GM19023 (cell line): ENCODE measurements around the gene PIH1D1.

Experiments used
- ATAC-seq: cut with Tn5 transposase; IDR thresholded peaks from one replicate; pipeline ENCODE4 v1.9.1; 2021; ENCODE audit warnings: mild to moderate bottlenecking, moderate library complexity; ENCODE audit not compliant: unreplicated experiment

The PIH1D1 gene

DNA sequence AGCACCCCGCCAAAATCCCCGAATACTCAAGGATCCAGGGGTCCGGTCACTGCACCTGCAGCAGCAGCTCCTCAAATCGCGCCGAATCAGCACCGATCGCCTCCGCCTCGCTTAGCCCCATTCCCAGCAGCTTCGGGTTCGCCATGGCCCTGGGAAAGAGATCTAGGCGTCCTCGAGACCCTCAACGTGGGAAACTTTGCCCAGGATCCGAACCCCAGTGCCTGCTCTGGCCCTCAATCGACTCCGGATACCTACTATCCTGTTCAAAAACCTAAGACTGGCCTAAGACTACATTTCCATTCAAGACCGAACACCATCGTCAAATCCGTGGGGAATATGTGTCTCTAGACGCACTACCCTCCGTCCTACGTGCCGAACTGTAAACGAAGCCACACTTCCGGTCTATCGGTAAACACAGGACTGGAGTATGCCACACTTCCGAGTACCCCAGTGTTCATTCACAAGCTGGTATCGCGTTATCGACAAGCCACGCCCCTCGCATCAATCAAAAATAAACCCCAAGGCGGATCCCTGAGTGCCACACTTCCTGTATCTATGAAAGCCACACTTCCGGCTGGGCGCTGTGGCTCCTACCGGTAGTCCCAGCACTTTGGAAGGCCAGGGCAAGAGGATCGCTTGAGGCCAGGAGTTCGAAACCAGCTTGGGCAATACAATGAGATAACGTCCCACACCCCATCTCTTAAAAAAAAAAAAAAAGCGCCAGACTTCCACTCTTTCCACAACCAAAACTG is at the start of gene PIH1D1:
PIH1D1 (minus strand) TSS at position 385 of the 752 bp plus-strand sequence; CDS start at position 145, 240 bp downstream.
- peak; percentile 48 for ATAC-seq

DNA sequence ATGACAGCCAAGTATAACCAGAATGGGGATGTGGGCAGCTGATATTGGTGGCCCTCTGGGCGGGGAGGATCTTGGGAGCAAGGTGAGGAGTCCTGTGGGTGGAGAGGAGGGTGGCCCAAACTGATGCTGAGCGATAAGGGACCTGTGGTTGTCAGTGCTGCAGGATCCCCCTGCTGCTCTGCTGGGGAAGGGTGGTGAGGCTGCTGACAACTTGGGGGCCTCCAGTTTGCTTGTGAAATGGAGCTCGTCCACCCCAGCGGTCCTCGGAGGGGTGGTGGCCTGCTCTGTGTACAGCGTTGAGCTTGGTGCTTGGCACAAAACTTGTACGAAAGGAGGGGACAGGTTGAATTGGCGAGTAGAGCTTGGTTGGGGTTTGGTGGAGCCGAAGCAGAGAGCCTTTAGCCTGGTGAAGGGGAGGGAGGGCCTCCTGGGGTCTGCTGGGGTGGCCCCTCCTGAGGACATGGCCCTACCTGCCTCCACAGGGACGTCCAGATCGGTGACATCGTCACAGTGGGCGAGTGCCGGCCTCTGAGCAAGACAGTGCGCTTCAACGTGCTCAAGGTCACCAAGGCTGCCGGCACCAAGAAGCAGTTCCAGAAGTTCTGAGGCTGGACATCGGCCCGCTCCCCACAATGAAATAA is 47.5 kb upstream of the PIH1D1 start:
- no peak for ATAC-seq

DNA sequence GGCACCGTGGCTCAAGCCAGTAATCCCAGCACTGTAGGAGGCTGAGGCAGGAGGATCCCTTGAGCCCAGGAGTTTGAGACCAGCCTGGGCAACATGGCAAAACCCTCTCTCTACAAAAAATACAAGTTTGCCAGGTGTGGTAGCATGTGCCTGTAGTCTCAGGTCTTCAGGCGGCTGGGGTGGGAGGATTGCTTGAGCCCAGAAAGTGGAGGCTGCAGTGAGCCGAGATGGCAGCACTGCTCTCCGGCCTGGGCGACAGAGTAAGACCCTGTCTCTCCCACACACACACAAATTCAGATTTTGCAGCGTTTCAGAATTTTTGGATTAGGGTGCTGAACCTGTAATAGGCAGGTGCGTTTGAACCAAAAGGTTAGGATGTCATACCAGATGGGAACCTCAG is 46.9 kb upstream of the PIH1D1 start:
- ATAC-seq = no peak

DNA sequence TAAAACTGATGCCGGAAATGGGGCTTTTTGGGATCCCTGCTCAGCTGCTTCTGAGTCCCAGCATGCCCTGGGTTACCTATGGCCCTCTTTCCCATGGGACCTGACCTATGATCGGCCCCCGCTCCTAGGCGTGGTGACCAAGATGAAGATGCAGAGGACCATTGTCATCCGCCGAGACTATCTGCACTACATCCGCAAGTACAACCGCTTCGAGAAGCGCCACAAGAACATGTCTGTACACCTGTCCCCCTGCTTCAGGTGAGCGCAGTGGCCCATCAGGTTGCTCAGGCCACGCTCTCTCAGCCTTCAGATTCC is 46.1 kb upstream of the PIH1D1 start:
- ATAC-seq = no peak

DNA sequence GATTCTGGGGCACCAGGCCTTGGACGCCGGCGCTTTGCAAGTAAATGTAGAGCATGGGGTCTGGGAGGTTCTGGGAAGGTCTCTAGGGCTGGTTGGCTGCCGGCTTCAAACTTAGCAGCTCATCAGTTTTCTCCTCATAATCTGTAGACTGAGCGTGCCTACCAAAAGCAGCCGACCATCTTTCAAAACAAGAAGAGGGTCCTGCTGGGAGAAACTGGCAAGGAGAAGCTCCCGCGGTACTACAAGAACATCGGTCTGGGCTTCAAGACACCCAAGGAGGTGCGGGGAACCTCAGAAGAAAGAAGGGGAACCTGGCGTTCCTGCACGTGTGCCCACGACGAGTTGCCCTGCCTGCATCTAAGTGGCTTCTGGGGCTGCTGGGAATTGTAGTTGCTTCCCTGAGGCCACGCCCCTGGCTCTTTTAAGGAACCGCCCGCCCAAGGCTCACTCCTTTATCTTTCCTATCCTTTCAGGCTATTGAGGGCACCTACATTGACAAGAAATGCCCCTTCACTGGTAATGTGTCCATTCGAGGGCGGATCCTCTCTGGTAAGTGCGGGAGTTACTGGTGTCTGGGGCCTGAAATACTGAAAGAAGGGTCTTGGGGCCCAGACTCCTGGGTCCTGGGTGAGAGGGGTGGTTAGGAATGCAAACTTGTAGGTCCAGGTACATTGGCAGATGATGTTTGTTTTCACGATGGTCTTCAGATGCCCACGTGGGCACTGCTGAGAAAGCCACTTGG is 45.6 kb upstream of the PIH1D1 start:
- ATAC-seq = no peak

DNA sequence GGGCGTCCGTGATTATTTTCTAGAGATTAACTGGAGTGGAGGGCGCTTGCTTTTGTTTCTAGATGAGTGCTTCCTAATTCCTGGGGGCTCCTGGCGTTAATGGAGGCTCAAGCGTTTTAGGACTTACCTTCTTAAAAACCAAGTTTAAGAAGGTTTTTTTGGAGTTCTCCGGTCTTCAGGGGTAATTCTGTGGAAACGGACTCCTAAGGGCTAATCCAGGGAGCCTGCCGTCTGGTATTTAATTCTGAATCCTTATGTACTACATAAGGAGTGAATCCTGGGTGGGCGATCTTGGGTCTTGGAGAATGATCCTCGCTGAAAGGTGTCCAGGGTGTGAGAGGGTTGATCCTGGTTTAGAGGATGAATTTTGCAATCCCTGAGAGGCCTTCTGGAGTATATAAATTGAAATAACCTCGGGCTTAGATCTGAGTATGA is 45.0 kb upstream of the PIH1D1 start:
- ATAC-seq = no peak

DNA sequence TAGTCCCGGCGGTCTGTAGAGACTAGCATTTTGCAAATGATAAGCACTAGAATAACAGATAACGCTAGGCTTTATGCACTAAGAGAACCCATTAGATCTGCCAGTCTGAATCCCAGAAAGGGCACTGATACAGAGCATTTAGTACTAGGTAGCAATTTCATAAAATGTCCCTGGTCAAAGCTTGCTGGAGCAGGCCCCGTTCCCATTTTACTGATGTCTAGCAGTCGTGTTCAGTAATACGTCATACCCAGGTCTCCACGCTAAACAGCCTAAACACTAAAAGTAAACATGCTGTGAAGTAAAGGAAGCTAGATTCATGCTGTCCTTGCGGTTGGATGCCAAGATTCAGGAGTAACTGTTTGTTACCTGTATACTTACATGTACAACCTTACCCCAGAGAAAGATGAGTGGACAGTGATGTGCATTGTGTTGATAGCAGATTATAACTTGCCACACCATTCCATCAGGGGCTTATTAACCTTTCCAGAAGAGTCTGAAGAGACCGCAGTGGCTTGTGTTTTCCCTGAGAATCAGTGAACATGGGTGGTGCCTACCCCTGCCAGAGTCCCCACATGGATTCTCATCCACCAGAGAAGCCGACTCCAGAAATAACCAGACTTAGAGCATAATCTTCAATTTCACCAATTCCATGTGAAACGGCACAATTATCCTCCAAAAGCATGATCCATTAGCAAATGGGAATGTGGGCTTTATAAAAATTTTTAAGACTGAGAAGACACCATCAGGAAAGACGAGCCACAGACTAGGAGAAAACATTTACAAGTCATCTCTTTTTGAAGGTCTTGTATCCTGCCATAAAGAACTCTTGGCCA is 41.2 kb upstream of the PIH1D1 start:
- ATAC-seq = no peak

DNA sequence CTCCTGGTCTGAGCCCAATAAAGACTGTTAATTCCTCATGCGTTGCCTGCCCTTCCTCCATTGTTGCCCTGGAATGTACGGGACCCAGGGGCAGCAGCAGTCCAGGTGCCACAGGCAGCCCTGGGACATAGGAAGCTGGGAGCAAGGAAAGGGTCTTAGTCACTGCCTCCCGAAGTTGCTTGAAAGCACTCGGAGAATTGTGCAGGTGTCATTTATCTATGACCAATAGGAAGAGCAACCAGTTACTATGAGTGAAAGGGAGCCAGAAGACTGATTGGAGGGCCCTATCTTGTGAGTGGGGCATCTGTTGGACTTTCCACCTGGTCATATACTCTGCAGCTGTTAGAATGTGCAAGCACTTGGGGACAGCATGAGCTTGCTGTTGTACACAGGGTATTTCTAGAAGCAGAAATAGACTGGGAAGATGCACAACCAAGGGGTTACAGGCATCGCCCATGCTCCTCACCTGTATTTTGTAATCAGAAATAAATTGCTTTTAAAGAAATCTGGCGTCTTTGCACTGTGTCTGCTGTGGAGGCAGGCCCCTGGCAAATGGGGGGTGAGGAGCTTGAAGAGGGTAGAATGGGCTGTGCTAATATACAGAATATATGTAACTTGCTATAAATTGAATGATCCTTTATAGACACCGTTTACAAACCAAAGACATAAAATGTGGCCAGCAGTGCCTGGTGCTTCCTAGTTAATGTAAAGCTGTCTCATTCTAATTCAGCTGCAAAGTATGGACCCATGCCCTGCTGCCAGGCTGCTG is 40.4 kb upstream of the PIH1D1 start:
- ATAC-seq = no peak

DNA sequence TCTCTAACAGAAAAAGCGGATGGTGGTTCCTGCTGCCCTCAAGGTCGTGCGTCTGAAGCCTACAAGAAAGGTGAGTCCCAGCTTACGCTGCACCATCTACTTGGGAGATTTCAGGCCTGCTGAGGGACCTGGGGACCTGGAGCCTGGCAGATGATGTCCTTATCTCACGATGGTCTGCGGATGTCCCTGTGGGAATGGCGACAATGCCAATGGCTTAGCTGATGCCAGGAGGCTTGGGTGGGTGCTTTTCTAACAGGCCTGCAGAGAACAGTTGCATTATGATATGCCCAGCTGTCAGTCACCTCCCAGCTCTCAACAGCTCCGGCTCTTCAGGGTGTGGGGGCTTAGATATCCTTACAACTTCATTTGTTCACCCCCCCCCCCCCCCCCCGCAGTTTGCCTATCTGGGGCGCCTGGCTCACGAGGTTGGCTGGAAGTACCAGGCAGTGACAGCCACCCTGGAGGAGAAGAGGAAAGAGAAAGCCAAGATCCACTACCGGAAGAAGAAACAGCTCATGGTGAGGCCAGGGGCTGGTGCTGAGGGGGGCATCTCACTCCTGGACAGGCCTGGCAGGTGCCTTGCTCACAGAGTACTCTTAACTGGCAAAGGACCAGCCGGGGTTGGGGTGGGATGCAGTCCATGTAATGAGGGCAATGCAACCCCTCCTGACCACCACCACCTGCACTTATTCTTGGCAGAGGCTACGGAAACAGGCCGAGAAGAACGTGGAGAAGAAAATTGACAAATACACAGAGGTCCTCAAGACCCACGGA is 39.6 kb upstream of the PIH1D1 start:
- no peak for ATAC-seq

DNA sequence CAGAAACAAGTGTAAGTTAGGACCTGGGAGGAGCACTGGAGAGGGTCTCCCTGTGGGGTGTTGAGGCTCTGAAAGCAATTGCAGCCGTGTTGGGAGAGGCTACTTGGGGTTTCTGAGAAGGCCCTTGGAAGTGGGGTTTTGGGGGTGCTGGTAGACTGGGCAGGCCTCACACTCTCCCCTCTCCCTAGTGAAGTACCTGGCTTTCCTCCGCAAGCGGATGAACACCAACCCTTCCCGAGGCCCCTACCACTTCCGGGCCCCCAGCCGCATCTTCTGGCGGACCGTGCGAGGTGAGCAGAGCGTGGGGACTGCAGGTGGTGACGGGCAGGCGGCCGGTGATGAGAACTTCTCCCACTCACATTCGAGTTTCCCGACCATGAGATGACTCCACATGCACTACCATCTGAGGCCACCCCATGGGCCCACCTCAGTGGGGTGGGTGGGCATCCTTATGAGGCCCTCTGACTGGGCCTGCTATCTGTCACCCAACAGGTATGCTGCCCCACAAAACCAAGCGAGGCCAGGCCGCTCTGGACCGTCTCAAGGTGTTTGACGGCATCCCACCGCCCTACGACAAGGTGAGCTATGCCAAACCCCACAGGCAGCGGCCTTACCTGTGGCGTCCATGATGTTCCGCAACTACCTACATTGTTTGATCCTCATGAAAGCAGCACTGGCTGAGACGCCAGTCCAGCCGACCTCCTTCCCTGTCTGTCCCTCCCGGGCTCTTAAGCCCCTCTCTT is 38.8 kb upstream of the PIH1D1 start:
- no peak for ATAC-seq

DNA sequence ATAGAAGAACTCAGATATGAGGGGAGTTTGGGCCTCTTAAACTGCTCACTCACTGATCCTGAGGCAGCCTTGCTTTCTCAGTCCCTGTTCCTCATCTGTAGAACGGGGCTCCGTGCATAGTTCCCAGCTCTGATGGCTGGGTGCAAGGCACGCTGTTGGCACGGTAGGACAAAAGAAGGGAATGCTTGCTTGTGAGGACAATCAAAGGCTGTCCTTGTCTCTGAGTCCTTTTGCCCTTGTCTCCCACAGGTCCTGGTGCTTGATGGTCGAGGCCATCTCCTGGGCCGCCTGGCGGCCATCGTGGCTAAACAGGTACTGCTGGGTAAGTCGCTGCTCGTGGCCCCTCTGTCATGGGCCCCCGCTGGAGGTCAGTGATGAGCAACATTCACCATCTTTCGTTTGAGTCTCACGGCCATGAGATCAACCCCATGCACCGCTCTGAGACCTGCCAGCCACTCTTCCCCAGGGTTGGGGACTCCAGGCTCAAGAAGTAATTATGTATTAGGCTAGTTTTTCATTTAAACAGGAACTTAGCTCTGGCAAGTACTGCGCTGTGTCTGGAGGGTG is 38.1 kb upstream of the PIH1D1 start:
- no peak for ATAC-seq

DNA sequence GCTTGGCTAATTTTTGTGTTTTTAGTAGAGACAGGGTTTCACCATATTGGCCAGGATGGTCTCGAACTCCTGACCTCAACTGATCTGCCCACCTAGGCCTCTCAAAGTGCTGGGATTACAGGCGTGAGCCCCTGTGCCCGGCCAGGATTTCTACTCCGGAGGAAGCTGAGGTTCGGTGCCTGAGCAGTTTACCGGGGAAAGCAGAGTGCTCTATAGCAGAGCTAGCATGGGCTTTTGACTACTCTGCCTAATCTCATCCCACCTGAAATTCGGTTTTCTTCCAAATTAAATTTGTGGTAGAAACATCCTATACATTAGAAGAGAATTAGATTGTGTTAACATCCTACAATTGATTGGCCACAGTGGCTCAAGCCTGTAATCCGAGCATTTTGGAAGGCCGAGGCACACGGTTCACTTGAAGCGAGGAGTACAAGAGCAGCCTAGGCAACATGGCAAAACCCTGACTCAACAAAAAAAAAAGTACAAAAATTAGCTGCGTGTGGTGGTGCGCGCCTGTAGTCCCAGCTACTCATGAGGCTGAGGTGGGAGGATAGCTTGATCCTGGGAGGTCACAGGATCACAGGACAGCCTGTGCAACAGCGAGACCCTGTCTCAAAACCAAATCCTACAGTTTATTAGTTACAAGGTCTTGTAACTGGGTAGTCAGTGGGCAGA is 37.4 kb upstream of the PIH1D1 start:
- ATAC-seq = no peak

DNA sequence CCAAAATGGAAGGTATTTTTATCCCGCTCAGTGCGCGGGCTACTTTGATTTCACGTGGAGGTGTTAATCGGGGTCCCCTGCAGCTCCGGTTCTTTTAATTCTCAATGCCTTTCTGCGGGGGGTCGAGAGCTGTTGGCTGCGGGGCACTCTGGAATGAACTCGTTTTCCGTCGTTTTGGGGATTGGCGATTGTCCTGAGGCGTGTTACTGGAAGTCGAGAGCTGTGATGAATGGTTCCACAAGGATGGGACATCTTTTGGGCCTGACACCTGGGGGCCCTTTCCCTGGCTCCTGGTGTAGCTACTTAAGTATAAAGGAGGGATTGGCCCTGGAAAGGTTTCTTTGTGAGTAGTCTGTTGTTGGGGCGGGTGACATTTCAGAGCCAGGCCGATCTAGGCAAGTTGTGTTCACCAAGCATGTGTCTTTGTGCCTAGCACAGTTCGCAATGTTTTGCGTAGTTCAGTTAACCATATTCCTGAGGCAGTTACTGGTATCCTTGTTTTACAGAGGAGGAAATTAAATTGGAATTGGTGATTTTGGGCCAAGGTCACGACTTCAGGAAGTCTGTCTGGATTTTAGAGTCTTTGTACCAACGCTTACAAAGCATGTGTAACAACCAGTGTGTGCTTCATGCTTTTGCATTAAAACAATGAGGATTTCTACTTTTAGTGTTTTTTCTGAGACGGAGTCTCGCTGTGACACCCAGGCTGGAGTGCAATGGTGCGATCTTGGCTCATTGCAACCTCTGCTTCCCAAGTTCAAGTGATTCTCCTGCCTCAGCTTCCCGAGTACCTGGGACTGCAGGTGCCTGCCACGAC is 36.6 kb upstream of the PIH1D1 start:
- ATAC-seq = no peak

DNA sequence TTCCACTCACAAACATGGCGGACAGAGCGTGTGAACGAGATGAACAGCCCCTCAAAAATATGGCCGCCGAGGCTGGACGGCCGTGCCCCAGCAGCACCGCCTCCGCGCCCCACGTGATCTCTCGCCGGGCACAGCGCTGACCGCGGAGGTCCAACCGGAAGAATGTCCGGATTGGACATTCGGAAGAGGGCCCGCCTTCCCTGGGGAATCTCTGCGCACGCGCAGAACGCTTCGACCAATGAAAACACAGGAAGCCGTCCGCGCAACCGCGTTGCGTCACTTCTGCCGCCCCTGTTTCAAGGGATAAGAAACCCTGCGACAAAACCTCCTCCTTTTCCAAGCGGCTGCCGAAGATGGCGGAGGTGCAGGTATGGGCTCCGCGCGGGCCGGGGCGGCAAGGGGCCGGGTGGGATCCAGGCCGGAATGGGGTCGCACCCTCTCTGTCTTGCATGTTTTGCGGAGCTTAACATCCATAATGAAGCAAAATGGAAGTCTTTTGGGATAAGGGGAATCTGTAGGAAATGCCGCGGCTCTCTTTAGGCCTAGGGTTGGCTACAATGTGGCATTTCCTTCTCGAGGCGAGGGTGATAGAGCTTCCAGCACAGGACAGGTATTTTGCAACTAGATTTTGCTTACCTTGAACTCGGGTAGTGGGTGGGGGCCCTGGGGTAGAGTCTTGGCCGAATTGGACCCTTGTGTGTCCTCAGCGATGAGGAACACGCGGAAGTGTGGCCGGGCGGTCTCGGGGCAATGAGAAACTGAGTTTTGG is 35.8 kb upstream of the PIH1D1 start, which contains the start of gene RPL13A:
RPL13A (plus strand) TSS at position 332 of the 769 bp plus-strand sequence; CDS start at position 354, 22 bp downstream.
- ATAC-seq = peak; percentile 85

DNA sequence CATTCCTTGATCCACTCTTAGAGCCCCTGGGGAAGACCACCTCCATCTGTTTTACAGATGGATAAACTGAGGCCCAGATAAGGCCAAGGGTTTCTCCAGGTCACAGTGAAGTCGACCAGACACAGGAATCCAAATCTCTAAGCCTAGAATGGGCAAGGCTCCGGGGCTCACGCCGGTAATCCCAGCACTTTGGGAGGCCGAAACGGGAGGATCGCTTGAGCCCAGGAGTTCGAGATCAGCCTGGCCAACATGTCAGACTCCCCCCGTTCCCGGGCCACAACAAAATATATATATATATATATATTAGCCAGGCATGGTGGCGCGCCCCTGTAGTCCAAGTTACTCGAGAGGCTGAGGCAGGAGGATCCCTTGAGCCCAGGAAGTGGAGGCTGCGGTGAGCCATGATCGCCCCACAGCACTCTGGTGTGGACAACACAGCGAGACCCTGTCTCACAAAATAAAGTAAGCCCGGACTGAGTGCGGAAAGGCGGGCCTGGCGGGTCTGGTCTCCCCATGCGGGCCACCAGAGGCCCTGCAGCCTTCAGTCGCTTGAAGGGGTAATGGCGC is 35.2 kb upstream of the PIH1D1 start:
- ATAC-seq = no peak

DNA sequence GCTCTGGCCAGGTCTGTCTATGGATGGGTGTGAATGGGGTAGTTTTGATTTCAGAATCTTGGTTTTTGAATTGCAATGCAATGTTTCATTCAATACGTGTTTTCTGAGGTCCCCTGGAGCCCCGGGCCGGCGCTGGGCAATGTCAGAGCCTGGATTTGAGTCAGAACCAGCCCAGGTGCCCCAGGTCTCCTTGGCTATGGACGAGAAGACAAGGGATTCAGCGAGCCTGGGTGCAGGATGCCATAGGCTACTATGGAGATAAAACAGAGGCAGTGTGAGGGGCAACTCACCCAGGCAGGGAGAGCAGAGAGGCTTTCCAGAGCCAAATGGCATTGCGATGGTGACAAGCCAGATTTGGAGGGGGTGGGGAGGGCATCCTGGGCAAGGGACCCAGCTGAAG is 34.6 kb upstream of the PIH1D1 start:
- no peak for ATAC-seq
